Stomach (tissue), 4 donors: ENCODE measurements around the gene TRDN.

Experiments used
- EP300 ChIP-seq: sonication (generic); formaldehyde crosslinking; IDR thresholded peaks from one replicate; pipeline ENCODE4 v1.6.1; 2017; ENCODE audit warnings: antibody characterized with exemption
- POLR2A ChIP-seq, 4 donors: fragments of 450-650 bp; IDR thresholded peaks; one replicate each; pipeline ENCODE4 v1.6.1; 2016; ENCODE audit warnings: antibody characterized with exemption in 4 of 4, control low read depth in 2 of 4, mild to moderate bottlenecking in 1 of 4, moderate library complexity in 1 of 4
- TF ChIP-seq, protein P1 (sequence below), 7 experiments: fragments of 450-650 bp in 4 of 7; fragments of 200-600 bp in 3 of 7; sonication (generic) in 3 of 7; IDR thresholded peaks; one replicate each; pipeline ENCODE4 v1.5.1; 2016 to 2019; ENCODE audit warnings: antibody characterized with exemption in 7 of 7, control low read depth in 2 of 7, mild to moderate bottlenecking in 1 of 7

DNA sequence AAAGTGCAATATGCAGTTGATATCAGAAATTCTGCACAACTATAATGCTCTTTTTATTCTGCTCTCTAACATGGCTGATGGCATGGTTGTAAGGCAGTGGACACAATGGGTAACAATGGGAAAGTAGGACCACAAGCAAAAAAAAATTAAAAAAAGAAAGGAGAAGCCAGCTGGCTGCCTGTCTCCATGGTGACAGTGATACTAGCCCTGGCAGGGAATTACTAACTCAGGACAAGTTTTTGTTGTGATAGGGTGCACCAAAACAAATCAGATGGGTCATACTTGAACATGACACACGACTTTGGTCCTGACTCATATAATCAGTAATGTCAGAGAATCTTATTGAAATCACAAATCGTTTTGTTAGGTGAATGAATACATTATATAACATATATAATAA is 169.4 kb downstream of the TRDN start:
- TF ChIP-seq, protein P1, sequence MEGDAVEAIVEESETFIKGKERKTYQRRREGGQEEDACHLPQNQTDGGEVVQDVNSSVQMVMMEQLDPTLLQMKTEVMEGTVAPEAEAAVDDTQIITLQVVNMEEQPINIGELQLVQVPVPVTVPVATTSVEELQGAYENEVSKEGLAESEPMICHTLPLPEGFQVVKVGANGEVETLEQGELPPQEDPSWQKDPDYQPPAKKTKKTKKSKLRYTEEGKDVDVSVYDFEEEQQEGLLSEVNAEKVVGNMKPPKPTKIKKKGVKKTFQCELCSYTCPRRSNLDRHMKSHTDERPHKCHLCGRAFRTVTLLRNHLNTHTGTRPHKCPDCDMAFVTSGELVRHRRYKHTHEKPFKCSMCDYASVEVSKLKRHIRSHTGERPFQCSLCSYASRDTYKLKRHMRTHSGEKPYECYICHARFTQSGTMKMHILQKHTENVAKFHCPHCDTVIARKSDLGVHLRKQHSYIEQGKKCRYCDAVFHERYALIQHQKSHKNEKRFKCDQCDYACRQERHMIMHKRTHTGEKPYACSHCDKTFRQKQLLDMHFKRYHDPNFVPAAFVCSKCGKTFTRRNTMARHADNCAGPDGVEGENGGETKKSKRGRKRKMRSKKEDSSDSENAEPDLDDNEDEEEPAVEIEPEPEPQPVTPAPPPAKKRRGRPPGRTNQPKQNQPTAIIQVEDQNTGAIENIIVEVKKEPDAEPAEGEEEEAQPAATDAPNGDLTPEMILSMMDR (IDR thresholded peaks at IDR 0.05): no peak
- TF ChIP-seq POLR2A (IDR thresholded peaks at IDR 0.05) (no peak), EP300 (no peak)
